Upper lobe of right lung (tissue), 1 donor: Measurements from ENCODE around the gene NPSR1. TPM values are rescaled to one million over a fixed set of nuclear protein-coding genes. Genes with fewer than 3 reads are reported as not detected.

ENCODE experiments used
- ATAC-seq: fragments of 200-7000 bp; cut with Tn5 transposase; one replicate; pipeline ENCODE4 v1.9.1; 2020; ENCODE audit warnings: mild to moderate bottlenecking, moderate library complexity
- DNase-seq: peaks from one replicate; pipeline ENCODE4 v3.0.0-alpha.2; 2020
- H3K27ac ChIP-seq: fragments of 200-600 bp; one replicate; pipeline ENCODE4 v1.8.0; 2022
- H3K27me3 ChIP-seq: fragments of 200-600 bp; one replicate; pipeline ENCODE4 v1.8.0; 2022; ENCODE audit warnings: mild to moderate bottlenecking
- H3K36me3 ChIP-seq: fragments of 200-600 bp; one replicate; pipeline ENCODE4 v1.8.0; 2022
- H3K4me1 ChIP-seq: fragments of 200-600 bp; one replicate; pipeline ENCODE4 v1.8.0; 2022
- H3K4me3 ChIP-seq: fragments of 200-600 bp; one replicate; pipeline ENCODE4 v1.8.0; 2022; ENCODE audit warnings: mild to moderate bottlenecking
- H3K9me3 ChIP-seq: fragments of 200-600 bp; one replicate; pipeline ENCODE4 v1.8.0; 2022
- intact Hi-C: fragments of 100-400 bp; cut with DNase I; formaldehyde crosslinking; loops from one replicate; pipeline ENCODE4 v1.11.0; 2022
- total RNA-seq: library from RNA; stranded (reverse); fragmentation: NEBNext Ultra II Directional; extraction: Animal tissue kit (Norgen Biotek cat#: 25700); gene quantifications from one replicate; pipeline ENCODE4 v1.2.1, GENCODE V29; 2021
- TF ChIP-seq, protein P1 (sequence below): fragments of 200-600 bp; IDR thresholded peaks from one replicate; pipeline ENCODE4 v1.8.0; 2022; ENCODE audit warnings: antibody characterized with exemption
- donor health status: DM: no; HTN: yes; CAD: no; lungs with severe emphysema.

Gene NPSR1
- total RNA-seq, 1 donor from 2014 or later: not detected

GRCh38 chr7:34835901-34836600 is 178.0 kb downstream of the NPSR1 start:
- Histone ChIP-seq H3K36me3 (no peaks in the 10 kb centered on the region), H3K4me3 (no peak overlapping the region), H3K4me1 (no peaks in the 10 kb centered on the region), H3K27me3 (no peaks in the 10 kb centered on the region), H3K27ac (no peak overlapping the region), H3K9me3 (no peaks in the 10 kb centered on the region)
- intact Hi-C loops: no loop called here
- TF ChIP-seq, protein P1, sequence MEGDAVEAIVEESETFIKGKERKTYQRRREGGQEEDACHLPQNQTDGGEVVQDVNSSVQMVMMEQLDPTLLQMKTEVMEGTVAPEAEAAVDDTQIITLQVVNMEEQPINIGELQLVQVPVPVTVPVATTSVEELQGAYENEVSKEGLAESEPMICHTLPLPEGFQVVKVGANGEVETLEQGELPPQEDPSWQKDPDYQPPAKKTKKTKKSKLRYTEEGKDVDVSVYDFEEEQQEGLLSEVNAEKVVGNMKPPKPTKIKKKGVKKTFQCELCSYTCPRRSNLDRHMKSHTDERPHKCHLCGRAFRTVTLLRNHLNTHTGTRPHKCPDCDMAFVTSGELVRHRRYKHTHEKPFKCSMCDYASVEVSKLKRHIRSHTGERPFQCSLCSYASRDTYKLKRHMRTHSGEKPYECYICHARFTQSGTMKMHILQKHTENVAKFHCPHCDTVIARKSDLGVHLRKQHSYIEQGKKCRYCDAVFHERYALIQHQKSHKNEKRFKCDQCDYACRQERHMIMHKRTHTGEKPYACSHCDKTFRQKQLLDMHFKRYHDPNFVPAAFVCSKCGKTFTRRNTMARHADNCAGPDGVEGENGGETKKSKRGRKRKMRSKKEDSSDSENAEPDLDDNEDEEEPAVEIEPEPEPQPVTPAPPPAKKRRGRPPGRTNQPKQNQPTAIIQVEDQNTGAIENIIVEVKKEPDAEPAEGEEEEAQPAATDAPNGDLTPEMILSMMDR: no peak
- ATAC-seq: no peak
- no peak for DNase-seq

DNA sequence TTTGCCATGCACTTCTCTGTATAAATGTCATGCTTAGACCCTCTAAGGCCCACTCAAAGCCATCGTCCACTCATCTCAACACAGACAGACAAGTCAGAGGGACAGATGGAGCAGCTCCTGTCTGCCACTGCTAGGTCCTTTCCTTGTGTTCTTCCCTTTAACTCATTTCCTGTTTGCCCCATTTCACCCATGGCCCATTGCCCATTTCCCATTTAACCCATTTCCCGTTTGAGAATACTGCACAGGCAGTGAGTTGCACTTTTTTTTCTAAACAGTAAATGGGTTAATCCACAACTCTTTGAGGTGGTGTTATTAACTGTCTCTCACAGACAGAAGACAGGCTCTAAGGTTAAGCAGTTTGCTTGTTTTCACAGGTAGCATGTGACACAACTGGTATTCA is 179.3 kb downstream of the NPSR1 start:
- DNase-seq (no peak), ATAC-seq (no peak)
- TF ChIP-seq, protein P1: no peak
- H3K27ac ChIP-seq: no peak overlapping the region
- no peaks in the 10 kb centered on the region for H3K36me3 ChIP-seq
- H3K4me1 ChIP-seq: no peaks in the 10 kb centered on the region
- no peak overlapping the region for H3K4me3 ChIP-seq
- intact Hi-C loops: no loop called here
- no peaks in the 10 kb centered on the region for H3K9me3 ChIP-seq
- H3K27me3 ChIP-seq: no peaks in the 10 kb centered on the region

DNA sequence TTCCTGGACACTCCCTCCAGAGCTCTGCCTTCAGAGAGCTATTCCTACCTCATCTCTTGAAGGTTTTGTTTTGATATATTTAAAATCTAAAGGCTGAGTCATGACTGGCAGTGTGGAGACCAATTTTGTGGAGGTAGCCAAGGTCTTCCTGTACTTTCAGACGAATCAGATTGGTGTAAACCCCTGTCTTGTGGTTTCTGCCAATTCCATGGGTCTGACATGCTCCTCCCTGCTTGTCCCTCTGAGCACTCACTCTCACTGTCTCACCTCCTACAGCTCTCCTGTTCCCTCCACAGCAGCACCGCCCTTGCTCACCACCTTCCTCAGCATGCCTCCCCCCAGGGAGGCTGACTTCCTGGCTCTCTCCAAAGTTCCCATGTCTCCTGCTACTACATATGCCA is 179.8 kb downstream of the NPSR1 start:
- TF ChIP-seq, protein P1: no peak
- Histone ChIP-seq H3K9me3 (no peaks in the 10 kb centered on the region), H3K36me3 (no peaks in the 10 kb centered on the region), H3K27ac (no peak overlapping the region), H3K27me3 (no peaks in the 10 kb centered on the region), H3K4me1 (no peaks in the 10 kb centered on the region), H3K4me3 (no peak overlapping the region)
- DNase-seq (no peak), ATAC-seq (no peak)
- intact Hi-C loops: no loop called here

DNA sequence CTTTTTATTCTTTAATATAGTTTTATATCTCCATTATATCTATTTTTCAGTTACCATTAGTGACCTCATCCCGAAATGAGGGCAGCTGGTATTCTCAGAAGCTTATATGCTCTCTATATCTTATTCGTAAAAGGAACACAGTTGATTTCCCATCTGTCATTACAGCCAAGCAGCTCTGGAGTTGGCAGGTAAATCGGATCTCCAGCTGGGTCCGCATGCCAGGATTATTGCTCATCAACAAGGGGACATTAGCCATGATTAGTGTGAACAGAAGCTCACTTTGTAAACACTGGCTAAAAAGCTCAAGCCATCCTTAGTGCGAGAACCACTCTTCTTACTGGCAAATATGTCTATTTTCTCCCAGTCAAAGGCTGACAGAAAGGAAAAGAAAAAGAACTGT is 180.3 kb downstream of the NPSR1 start:
- no peak for ATAC-seq
- no peaks in the 10 kb centered on the region for H3K4me1 ChIP-seq
- no peaks in the 10 kb centered on the region for H3K36me3 ChIP-seq
- DNase-seq: no peak
- TF ChIP-seq, protein P1: no peak
- H3K4me3 ChIP-seq: no peak overlapping the region
- no peaks in the 10 kb centered on the region for H3K9me3 ChIP-seq
- intact Hi-C loops: no loop called here
- H3K27ac ChIP-seq: no peak overlapping the region
- no peaks in the 10 kb centered on the region for H3K27me3 ChIP-seq

DNA sequence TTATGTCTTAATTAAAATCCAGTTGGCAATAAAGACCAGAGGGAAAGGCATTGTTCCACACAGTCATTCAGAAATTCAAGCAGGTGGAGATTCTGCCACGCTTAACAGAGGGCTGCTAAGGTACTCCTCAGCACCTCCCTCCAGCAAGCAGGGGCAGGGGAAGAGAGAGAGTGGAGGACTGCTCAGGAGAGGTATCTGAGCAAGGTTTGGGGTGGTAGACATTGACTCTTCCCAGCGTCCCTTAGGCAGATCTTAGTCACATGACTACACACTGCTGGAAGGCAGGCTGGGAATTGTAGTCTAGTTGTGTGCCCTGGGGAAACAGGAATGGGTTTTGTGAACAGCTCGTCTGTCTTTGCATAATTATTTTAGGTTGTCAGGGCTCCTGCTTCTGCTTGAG is 181.6 kb downstream of the NPSR1 start:
- no peak for ATAC-seq

More for the DNA sequence above, 181.6 kb downstream of the NPSR1 start:
- Histone ChIP-seq H3K27ac (no peak overlapping the region), H3K27me3 (no peaks in the 10 kb centered on the region), H3K4me1 (no peaks in the 10 kb centered on the region), H3K4me3 (no peak overlapping the region), H3K9me3 (no peaks in the 10 kb centered on the region), H3K36me3 (no peaks in the 10 kb centered on the region)
- TF ChIP-seq, protein P1: no peak
- intact Hi-C loops: no loop called here
- DNase-seq: no peak
